GM15510 (cell line): ENCODE results near the gene SULT4A1.

Experiments
- POLR2A ChIP-seq: IDR thresholded peaks from 3 replicates; pipeline ENCODE4 v1.6.1; 2011; ENCODE audit warnings: borderline replicate concordance; ENCODE audit not compliant: insufficient read length; ENCODE audit errors: extremely low read depth

Gene SULT4A1

DNA sequence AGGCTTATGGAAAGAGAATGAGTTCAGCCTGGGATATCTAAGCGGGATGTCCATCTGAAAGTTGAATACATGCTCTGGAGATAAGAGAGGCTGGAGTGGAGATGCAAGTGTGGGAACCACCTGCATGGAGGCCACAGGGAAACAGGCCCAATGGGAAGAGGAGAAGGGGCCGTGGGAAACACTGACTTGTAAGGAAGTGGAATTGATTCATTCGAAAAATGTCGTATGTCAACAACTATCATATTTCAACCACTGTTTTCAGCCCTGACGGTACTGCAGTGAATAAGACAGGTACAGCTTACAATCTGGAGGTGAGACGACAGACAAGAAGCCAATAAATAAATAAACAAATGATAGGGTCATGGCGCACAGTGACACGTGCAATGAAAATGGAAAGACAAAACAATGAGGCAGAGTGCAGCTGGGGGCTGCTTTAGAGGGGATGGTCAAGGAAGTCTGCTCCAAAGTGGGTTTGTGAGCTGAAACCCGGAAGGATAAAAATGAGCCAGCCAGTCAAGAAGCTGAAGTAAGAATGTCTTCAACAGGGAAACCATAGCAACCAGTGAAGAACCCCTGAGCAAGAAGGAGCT, 86.1 kb downstream of the SULT4A1 start:
- no peak for TF ChIP-seq POLR2A
